Measurements from ENCODE around the gene PRDM10. TPM values are rescaled to one million over a fixed set of nuclear protein-coding genes. Genes with fewer than 3 reads are reported as not detected.

Gene PRDM10
- total and polyA plus RNA-seq, 7 experiments from 2014 or later: 2.5 to 16.3 (median 13.4) TPM

- Mint-ChIP-seq H3K27me3 (no peaks in the 10 kb centered on the region), H3K36me3 (peaks cover 8 to 57% (median 13%) of the 10 kb centered on the region in 5 donors), H3K9me3 (no peaks in the 10 kb centered on the region), H3K27ac (no peak overlapping the region), H3K4me3 (no peak overlapping the region), H3K4me1 (no peaks in the 10 kb centered on the region)
- ATAC-seq (no peak), DNase-seq (no peak)
- Histone ChIP-seq H3K27me3 (ENCODE audit: control insufficient read depth in 2 of 2, insufficient read depth in 2 of 2, low read length in 2 of 2) (no peaks in the 10 kb centered on the region), H3K27ac (ENCODE audit: low read depth, low read length) (no peak overlapping the region), H3K4me3 (ENCODE audit: low read length) (no peak overlapping the region), H3K9me3 (ENCODE audit: control insufficient read depth in 2 of 3, low read length in 3 of 3) (no peaks in the 10 kb centered on the region), H3K4me1 (ENCODE audit: control insufficient read depth in 2 of 2, insufficient read depth in 2 of 2, low read length in 2 of 2) (no peaks in the 10 kb centered on the region), H3K36me3 (ENCODE audit: control insufficient read depth in 2 of 3, insufficient read depth in 3 of 3, low read length in 3 of 3) (peaks cover 0 to 13% (median 0%) of the 10 kb centered on the region in 3 experiments)
- ChIA-PET CTCF (no interaction called here), POLR2A (no interaction called here)
- intact Hi-C loops (cut with micrococcal nuclease): no loop called here
These were observed 64.9 kb downstream of the PRDM10 start for GRCh38 chr11:129937592-129938238.

GRCh38 chr11:129935723-129936122 is 66.9 kb downstream of the PRDM10 start:
- H3K27me3 ChIP-seq (ENCODE audit: control insufficient read depth in 2 of 2, insufficient read depth in 2 of 2, low read length in 2 of 2): no peaks in the 10 kb centered on the region
- no peak for DNase-seq
- no peak overlapping the region for H3K27ac Mint-ChIP-seq
- H3K27ac ChIP-seq (ENCODE audit: low read depth, low read length): no peak overlapping the region
- no peaks in the 10 kb centered on the region for H3K4me1 Mint-ChIP-seq
- no peaks in the 10 kb centered on the region for H3K27me3 Mint-ChIP-seq
- H3K4me3 ChIP-seq (ENCODE audit: low read length): no peak overlapping the region
- CTCF ChIA-PET: interaction anchor here (0.7 kb wide), 2 partner anchors 13 to 20 kb away, joined by 3 to 4 read pairs; no protein-coding TSS in a partner anchor
- no peak overlapping the region for H3K4me3 Mint-ChIP-seq
- H3K36me3 ChIP-seq (ENCODE audit: control insufficient read depth in 2 of 3, insufficient read depth in 3 of 3, low read length in 3 of 3): peaks cover 0 to 15% (median 0%) of the 10 kb centered on the region in 3 experiments
- intact Hi-C loops (cut with micrococcal nuclease): no loop called here
- H3K4me1 ChIP-seq (ENCODE audit: control insufficient read depth in 2 of 2, insufficient read depth in 2 of 2, low read length in 2 of 2): no peaks in the 10 kb centered on the region
- peaks cover 7 to 53% (median 16%) of the 10 kb centered on the region in 5 donors for H3K36me3 Mint-ChIP-seq
- H3K9me3 ChIP-seq (ENCODE audit: control insufficient read depth in 2 of 3, low read length in 3 of 3): no peaks in the 10 kb centered on the region
- POLR2A ChIA-PET: no interaction called here
- ATAC-seq: no peak
- no peaks in the 10 kb centered on the region for H3K9me3 Mint-ChIP-seq

DNA sequence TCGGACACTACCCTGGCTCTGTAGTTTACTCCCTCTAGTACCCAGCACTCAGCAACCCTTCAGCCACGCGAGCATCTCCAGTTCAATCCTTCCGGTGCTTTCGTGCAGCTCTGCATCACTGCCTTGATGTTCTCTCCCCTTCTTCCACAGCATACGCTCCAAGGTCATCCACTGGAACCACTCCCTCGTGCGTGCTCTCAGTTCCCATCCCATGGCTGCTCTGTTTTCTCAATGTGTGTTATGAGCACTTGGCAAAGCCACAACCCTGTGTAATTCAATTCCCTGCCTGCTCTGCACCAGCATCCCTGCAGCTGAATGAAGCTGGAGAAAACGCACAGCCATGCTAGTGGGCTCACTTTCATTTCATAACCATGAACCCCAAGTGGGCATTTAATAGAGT is 68.7 kb downstream of the PRDM10 start:
- Histone ChIP-seq H3K9me3 (ENCODE audit: control insufficient read depth in 2 of 3, low read length in 3 of 3) (no peaks in the 10 kb centered on the region), H3K36me3 (ENCODE audit: control insufficient read depth in 2 of 3, insufficient read depth in 3 of 3, low read length in 3 of 3) (peaks cover 0 to 12% (median 0%) of the 10 kb centered on the region in 3 experiments), H3K4me1 (ENCODE audit: control insufficient read depth in 2 of 2, insufficient read depth in 2 of 2, low read length in 2 of 2) (no peaks in the 10 kb centered on the region), H3K4me3 (ENCODE audit: low read length) (no peak overlapping the region), H3K27me3 (ENCODE audit: control insufficient read depth in 2 of 2, insufficient read depth in 2 of 2, low read length in 2 of 2) (no peaks in the 10 kb centered on the region), H3K27ac (ENCODE audit: low read depth, low read length) (no peak overlapping the region)
- ChIA-PET CTCF (no interaction called here), POLR2A (no interaction called here)
- no peaks in the 10 kb centered on the region for H3K9me3 Mint-ChIP-seq
- ATAC-seq: no peak
- no peaks in the 10 kb centered on the region for H3K4me1 Mint-ChIP-seq
- DNase-seq: no peak
- H3K27ac Mint-ChIP-seq: no peak overlapping the region
- intact Hi-C loops (cut with micrococcal nuclease): no loop called here
- H3K27me3 Mint-ChIP-seq: no peaks in the 10 kb centered on the region
- peaks cover 7 to 68% (median 18%) of the 10 kb centered on the region in 5 donors for H3K36me3 Mint-ChIP-seq
- no peak overlapping the region for H3K4me3 Mint-ChIP-seq

- no peaks in the 10 kb centered on the region for H3K27me3 Mint-ChIP-seq
- H3K36me3 Mint-ChIP-seq: peaks cover 7 to 66% (median 22%) of the 10 kb centered on the region in 5 donors
- DNase-seq: no peak
- ChIA-PET CTCF (no interaction called here), POLR2A (no interaction called here)
- no peaks in the 10 kb centered on the region for H3K9me3 Mint-ChIP-seq
- no peak overlapping the region for H3K4me3 Mint-ChIP-seq
- H3K27ac ChIP-seq (ENCODE audit: low read depth, low read length): no peak overlapping the region
- no peak overlapping the region for H3K27ac Mint-ChIP-seq
- no peak for ATAC-seq
- intact Hi-C loops (cut with micrococcal nuclease): no loop called here
- no peaks in the 10 kb centered on the region for H3K4me1 Mint-ChIP-seq
- no peak overlapping the region for H3K4me3 ChIP-seq (ENCODE audit: low read length)
- no peaks in the 10 kb centered on the region for H3K27me3 ChIP-seq (ENCODE audit: control insufficient read depth in 2 of 2, insufficient read depth in 2 of 2, low read length in 2 of 2)
- peaks cover 0 to 12% (median 0%) of the 10 kb centered on the region in 3 experiments for H3K36me3 ChIP-seq (ENCODE audit: control insufficient read depth in 2 of 3, insufficient read depth in 3 of 3, low read length in 3 of 3)
- no peaks in the 10 kb centered on the region for H3K9me3 ChIP-seq (ENCODE audit: control insufficient read depth in 2 of 3, low read length in 3 of 3)
- no peaks in the 10 kb centered on the region for H3K4me1 ChIP-seq (ENCODE audit: control insufficient read depth in 2 of 2, insufficient read depth in 2 of 2, low read length in 2 of 2)
These were observed 69.4 kb downstream of the PRDM10 start for GRCh38 chr11:129933262-129933661.

GRCh38 chr11:129932381-129933067 is 70.1 kb downstream of the PRDM10 start:
- Mint-ChIP-seq H3K27me3 (no peaks in the 10 kb centered on the region), H3K27ac (no peak overlapping the region), H3K36me3 (peaks cover 7 to 65% (median 22%) of the 10 kb centered on the region in 5 donors), H3K9me3 (no peaks in the 10 kb centered on the region), H3K4me1 (no peaks in the 10 kb centered on the region), H3K4me3 (no peak overlapping the region)
- no peak for DNase-seq
- intact Hi-C loops (cut with micrococcal nuclease): no loop called here
- H3K27me3 ChIP-seq (ENCODE audit: control insufficient read depth in 2 of 2, insufficient read depth in 2 of 2, low read length in 2 of 2): no peaks in the 10 kb centered on the region
- CTCF ChIA-PET: interaction anchor here (0.6 kb wide), 1 partner anchor 60 kb away, joined by 3 read pairs; no protein-coding TSS in a partner anchor
- H3K4me1 ChIP-seq (ENCODE audit: control insufficient read depth in 2 of 2, insufficient read depth in 2 of 2, low read length in 2 of 2): no peaks in the 10 kb centered on the region
- H3K27ac ChIP-seq (ENCODE audit: low read depth, low read length): no peak overlapping the region
- POLR2A ChIA-PET: interaction anchor here (0.6 kb wide), 1 partner anchor 171 kb away, joined by 3 read pairs; no protein-coding TSS in a partner anchor
- no peak overlapping the region for H3K4me3 ChIP-seq (ENCODE audit: low read length)
- H3K36me3 ChIP-seq (ENCODE audit: control insufficient read depth in 2 of 3, insufficient read depth in 3 of 3, low read length in 3 of 3): peaks cover 0 to 12% (median 0%) of the 10 kb centered on the region in 3 experiments
- ATAC-seq: no peak
- H3K9me3 ChIP-seq (ENCODE audit: control insufficient read depth in 2 of 3, low read length in 3 of 3): no peaks in the 10 kb centered on the region

DNA sequence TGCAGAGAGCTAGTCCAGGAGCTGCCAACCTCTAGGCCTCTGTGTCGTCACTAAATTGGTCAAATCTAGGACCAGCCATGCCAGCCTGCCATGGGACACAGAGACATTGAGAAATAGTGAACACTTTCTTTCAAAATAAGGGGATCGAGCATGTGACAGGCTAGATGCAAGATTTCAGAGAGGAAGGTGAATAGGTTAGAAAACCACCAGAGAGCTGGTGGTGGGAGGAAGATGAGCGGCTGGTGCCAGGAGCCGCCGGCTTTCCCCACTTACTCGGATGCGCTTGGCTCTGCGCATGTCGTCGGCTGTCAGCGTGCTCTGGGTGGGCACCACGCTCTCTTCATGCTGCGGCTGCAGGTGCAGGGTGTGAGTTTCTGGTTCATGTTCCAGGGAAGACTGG is 71.9 kb downstream of the PRDM10 start:
- Mint-ChIP-seq H3K27ac (peak overlapping the region in 1 of 9 donors; percentile 82), H3K4me3 (no peak overlapping the region), H3K36me3 (peaks cover 7 to 60% (median 22%) of the 10 kb centered on the region in 5 donors), H3K4me1 (no peaks in the 10 kb centered on the region), H3K27me3 (no peaks in the 10 kb centered on the region), H3K9me3 (no peaks in the 10 kb centered on the region)
- peaks cover 0 to 12% (median 0%) of the 10 kb centered on the region in 3 experiments for H3K36me3 ChIP-seq (ENCODE audit: control insufficient read depth in 2 of 3, insufficient read depth in 3 of 3, low read length in 3 of 3)
- H3K9me3 ChIP-seq (ENCODE audit: control insufficient read depth in 2 of 3, low read length in 3 of 3): no peaks in the 10 kb centered on the region
- H3K27ac ChIP-seq (ENCODE audit: low read depth, low read length): no peak overlapping the region
- H3K4me1 ChIP-seq (ENCODE audit: control insufficient read depth in 2 of 2, insufficient read depth in 2 of 2, low read length in 2 of 2): no peaks in the 10 kb centered on the region
- POLR2A ChIA-PET: interaction anchor here (1.6 kb wide), 1 partner anchor 145 kb away, joined by 5 read pairs; no protein-coding TSS in a partner anchor
- CTCF ChIA-PET: no interaction called here
- ATAC-seq (peak; percentile 29), DNase-seq (no peak)
- H3K4me3 ChIP-seq (ENCODE audit: low read length): no peak overlapping the region
- H3K27me3 ChIP-seq (ENCODE audit: control insufficient read depth in 2 of 2, insufficient read depth in 2 of 2, low read length in 2 of 2): no peaks in the 10 kb centered on the region
- intact Hi-C loops (cut with micrococcal nuclease): no loop called here

Measured in naive thymus-derived CD4-positive, alpha-beta T cell (primary cell).